Thoracic aorta (tissue), 2 donors: ENCODE results near the gene TRIM44. TPM values are rescaled to one million over a fixed set of nuclear protein-coding genes. Genes with fewer than 3 reads are reported as not detected.

Experiments used
- ATAC-seq: fragments of 150-250 bp; one replicate; pipeline ENCODE4 v1.8.0; 2017; ENCODE audit warnings: low read depth; ENCODE audit not compliant: insufficient number of reproducible peaks, low FRiP score
- DNase-seq: peaks from one replicate; pipeline ENCODE4 v3.0.0-alpha.2; 2020; ENCODE audit warnings: low spot score
- H3K27ac ChIP-seq, 2 donors: fragments of 200-600 bp; sonication (generic); 1 replicate in 1 of 2; 2 replicates in 1 of 2; pipeline ENCODE4 v1.5.1; 2016; ENCODE audit warnings: mild to moderate bottlenecking in 2 of 2, moderate library complexity in 2 of 2
- H3K27me3 ChIP-seq: fragments of 200-600 bp; sonication (generic); replicated peaks from 2 replicates; pipeline ENCODE4 v1.6.0; 2016; ENCODE audit warnings: mild to moderate bottlenecking; ENCODE audit not compliant: insufficient read depth
- H3K36me3 ChIP-seq: fragments of 200-600 bp; sonication (generic); one replicate; pipeline ENCODE4 v1.5.1; 2016
- H3K4me1 ChIP-seq, 2 donors: fragments of 200-600 bp; sonication (generic); 1 replicate in 1 of 2; 2 replicates in 1 of 2; pipeline versions ENCODE4 v1.5.1 to v1.6.0; 2016; ENCODE audit warnings: low read depth in 2 of 2, mild to moderate bottlenecking in 1 of 2; ENCODE audit not compliant: control insufficient read depth in 1 of 2
- H3K4me3 ChIP-seq: fragments of 200-600 bp; sonication (generic); 2 replicates; pipeline ENCODE4 v1.5.1; 2016; ENCODE audit warnings: mild to moderate bottlenecking
- H3K9me3 ChIP-seq: fragments of 200-600 bp; sonication (generic); 2 replicates; pipeline ENCODE4 v1.5.1; 2016
- total RNA-seq, 2 donors: library from RNA; depleted of rRNA; stranded (reverse); fragments of >200 nt; gene quantifications; one replicate each; pipeline versions ENCODE4 v1.1.0 to v1.2.3, GENCODE V29; 2016
- TF ChIP-seq, protein P1 (sequence below): fragments of 200-600 bp; sonication (generic); IDR thresholded peaks from one replicate; pipeline ENCODE4 v1.5.1; 2019; ENCODE audit warnings: antibody characterized with exemption

The TRIM44 gene
- total RNA-seq, 2 donors from 2014 or later = 26.0 to 26.8 TPM

DNA sequence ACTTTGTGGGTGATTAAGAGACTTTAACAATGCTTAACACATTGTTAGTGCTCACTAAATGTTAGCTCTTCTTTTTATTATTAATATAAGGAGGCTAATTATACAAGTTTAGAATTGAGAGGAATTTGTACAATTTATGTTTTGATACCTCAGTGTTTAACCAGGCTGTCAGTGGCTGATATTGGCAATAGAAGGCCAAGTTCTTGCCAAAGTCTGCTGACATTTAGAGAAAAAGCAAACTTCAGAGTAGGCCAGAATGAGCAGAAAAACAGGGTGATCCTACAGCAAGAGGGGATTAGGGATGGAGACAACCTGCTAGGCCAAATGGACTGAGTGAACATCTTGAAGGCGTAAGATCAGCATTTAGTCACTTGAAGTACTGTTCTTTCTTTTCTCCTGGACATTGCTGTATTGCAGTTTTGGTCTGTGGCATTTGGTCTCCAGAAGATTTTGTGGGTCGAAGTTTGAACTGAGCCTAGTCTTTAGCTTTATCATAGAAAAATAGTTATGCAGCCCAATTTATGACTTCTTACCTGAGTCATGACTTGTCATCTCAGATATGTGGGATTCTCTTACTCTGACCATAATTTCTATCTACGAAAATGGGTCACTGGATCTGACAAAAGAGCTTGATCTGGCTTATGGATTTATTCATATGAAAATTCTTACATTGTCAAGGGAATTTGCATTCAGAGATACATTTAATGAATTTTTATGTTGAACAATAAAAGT is 9.0 kb downstream of the TRIM44 start:
- DNase-seq (no peak), ATAC-seq (no peak)
- H3K4me1 ChIP-seq = peaks cover 15 to 32% of the 10 kb centered on the region in 2 donors
- H3K27ac ChIP-seq = no peak overlapping the region
- H3K4me3 ChIP-seq = no peak overlapping the region
- H3K36me3 ChIP-seq = peaks cover 3% of the 10 kb centered on the region
- no peaks in the 10 kb centered on the region for H3K27me3 ChIP-seq
- TF ChIP-seq, protein P1, sequence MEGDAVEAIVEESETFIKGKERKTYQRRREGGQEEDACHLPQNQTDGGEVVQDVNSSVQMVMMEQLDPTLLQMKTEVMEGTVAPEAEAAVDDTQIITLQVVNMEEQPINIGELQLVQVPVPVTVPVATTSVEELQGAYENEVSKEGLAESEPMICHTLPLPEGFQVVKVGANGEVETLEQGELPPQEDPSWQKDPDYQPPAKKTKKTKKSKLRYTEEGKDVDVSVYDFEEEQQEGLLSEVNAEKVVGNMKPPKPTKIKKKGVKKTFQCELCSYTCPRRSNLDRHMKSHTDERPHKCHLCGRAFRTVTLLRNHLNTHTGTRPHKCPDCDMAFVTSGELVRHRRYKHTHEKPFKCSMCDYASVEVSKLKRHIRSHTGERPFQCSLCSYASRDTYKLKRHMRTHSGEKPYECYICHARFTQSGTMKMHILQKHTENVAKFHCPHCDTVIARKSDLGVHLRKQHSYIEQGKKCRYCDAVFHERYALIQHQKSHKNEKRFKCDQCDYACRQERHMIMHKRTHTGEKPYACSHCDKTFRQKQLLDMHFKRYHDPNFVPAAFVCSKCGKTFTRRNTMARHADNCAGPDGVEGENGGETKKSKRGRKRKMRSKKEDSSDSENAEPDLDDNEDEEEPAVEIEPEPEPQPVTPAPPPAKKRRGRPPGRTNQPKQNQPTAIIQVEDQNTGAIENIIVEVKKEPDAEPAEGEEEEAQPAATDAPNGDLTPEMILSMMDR = no peak
- H3K9me3 ChIP-seq = peaks cover under 1% of the 10 kb centered on the region

DNA sequence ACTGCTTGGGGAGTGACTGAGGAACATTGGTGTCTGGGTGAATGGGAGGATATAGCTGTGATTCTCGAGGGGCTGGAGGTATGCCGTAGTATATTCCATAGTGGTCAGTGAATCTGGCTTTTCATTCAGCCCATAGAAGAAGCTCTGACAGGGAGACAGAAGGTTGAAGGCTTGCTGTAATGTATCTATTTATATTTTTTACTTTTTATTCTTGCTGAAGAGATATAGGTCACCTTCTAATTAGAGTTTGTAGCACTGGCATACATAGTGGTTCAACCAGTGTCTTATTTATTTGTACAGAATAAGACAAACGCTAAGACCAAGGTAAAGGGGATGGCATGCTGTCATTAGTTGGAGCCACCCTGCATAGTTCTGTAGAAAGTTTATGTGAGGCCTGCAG is 10.0 kb downstream of the TRIM44 start:
- Histone ChIP-seq H3K9me3 (no peaks in the 10 kb centered on the region), H3K36me3 (peaks cover 3% of the 10 kb centered on the region), H3K4me1 (peaks cover 15 to 37% of the 10 kb centered on the region in 2 donors), H3K27ac (no peak overlapping the region), H3K27me3 (no peaks in the 10 kb centered on the region), H3K4me3 (no peak overlapping the region)
- no peak for ATAC-seq
- no peak for DNase-seq
- TF ChIP-seq, protein P1 = no peak

DNA sequence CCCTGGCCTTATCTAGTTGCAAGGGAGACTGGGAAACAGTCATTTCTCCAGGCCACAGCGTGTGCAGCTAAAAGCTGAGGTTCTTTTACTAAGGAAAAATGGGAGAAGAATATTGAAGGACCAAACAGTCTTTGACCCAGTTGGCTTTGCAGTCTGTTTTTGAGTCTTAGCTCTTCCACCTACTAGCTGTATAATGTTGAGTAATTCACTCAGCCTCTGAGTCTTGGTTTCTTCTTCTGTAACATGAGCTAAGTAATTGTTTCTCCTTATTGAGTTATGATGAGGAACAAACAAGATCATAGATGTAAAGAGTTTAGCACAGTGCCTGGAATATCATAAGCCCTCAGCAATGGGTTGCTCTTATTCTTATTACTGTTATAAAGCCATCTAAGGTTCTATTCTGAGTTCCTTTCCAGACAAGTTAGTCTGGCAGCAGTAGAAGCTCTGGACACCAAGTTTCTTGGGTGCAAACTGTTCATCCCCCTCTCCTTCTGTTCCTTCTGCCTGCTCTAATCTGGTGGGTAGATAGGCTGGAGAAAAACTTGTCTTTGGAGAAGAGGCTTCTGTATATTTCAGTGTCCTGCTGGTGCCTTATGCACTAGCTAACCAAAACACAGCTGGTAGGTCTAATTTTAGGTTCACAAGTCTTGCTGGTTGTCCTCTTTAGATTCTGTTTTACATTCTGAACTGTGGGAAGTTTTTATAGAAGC is 13.5 kb downstream of the TRIM44 start:
- Histone ChIP-seq H3K27me3 (no peaks in the 10 kb centered on the region), H3K9me3 (no peaks in the 10 kb centered on the region), H3K4me3 (no peak overlapping the region), H3K4me1 (peaks cover 10 to 29% of the 10 kb centered on the region in 2 donors), H3K27ac (no peak overlapping the region), H3K36me3 (no peaks in the 10 kb centered on the region)
- ATAC-seq (no peak), DNase-seq (no peak)
- TF ChIP-seq, protein P1 = no peak

DNA sequence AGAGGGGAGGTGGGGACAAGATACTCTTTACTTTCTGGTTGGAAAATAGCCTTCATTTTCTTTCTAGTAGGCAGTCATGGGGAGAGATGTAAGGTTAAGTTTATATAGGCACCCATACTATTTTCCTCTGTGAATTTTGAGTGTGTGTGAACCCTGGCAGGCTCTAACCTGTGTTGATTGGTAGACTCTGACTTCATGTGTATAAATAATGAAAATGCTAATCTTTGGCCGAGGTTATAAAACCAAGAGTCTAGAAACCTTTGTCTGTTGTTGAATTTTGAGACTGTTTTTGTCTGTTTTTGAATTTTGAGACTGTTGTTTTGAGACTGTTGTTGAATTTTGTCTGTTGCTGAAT is 14.0 kb downstream of the TRIM44 start:
- Histone ChIP-seq H3K4me3 (no peak overlapping the region), H3K9me3 (no peaks in the 10 kb centered on the region), H3K27ac (no peak overlapping the region), H3K27me3 (no peaks in the 10 kb centered on the region), H3K4me1 (peaks cover 5 to 23% of the 10 kb centered on the region in 2 donors), H3K36me3 (no peaks in the 10 kb centered on the region)
- TF ChIP-seq, protein P1 = no peak
- ATAC-seq (no peak), DNase-seq (no peak)

DNA sequence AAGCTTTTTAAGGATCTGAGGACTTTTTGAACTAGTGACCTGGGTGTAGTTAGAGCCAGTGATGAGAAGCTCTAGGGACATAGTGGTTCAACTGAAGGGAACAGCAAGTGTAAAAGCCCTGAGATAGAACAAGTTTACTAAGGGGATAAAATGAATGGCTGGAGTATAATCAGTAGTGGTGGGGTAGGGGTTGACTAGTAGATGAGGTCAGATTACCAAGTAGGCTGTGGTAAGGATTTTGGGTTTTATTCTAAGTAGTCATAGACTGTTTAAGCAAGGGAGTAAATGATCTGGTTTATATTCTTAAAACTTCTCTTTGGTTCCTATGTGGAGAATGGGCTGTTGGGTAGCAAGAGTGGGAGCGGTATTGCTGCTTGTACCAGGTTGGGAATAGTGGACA is 15.3 kb downstream of the TRIM44 start:
- DNase-seq (no peak), ATAC-seq (no peak)
- Histone ChIP-seq H3K9me3 (no peaks in the 10 kb centered on the region), H3K27ac (no peak overlapping the region), H3K27me3 (no peaks in the 10 kb centered on the region), H3K4me1 (peaks cover 11 to 30% of the 10 kb centered on the region in 2 donors), H3K36me3 (no peaks in the 10 kb centered on the region), H3K4me3 (no peak overlapping the region)
- TF ChIP-seq, protein P1 = no peak
